Skin epidermis (tissue), 12 donors: ENCODE results near the gene STRN4.
A peak's percentile ranks its signal among the peaks of the same experiment; 100 is the strongest.

Source experiments
- H3K27ac ChIP-seq, 21 experiments: fragments of 200-600 bp; sonication (generic) in 11 of 21; one replicate each; pipeline ENCODE4 v1.5.0; 2020; ENCODE audit warnings: mild to moderate bottlenecking in 3 of 21, inconsistent platforms in 2 of 21, moderate library complexity in 2 of 21
- H3K4me3 ChIP-seq, 7 experiments: fragments of 200-600 bp; sonication (generic) in 2 of 7; one replicate each; pipeline ENCODE4 v1.5.0; 2020; ENCODE audit warnings: inconsistent platforms in 2 of 7, mild to moderate bottlenecking in 2 of 7, moderate library complexity in 1 of 7

STRN4 gene

DNA sequence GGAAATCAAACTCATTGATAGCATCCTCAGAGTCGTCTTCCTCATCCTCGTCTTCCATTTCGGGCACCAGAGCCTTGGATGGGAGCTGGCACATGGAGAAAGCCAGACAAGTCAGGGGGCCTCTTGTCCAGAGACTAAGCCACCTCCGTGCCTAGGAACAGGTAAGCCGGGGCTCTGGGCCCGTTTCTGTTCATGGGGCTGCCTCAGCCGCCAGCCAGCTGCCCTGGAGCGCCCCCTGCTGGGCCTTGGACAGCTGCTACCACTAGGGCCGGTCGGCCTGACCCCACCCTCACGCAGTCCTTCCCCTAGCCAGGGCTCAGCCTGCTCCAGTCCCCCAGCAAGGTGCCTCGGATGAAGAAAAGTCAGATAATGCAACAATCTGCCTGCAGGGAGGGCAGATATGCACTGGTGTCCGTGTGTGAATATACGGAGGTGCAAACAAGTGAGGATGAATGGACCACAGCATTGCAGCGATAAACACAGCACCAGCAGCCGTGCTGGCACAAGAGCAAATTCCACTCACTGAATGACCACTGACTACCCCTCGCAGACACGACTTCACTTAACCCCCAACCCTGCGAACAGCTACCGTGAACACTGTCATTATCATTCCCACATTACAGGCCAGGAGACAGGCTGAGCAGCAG is 17.4 kb downstream of the STRN4 start:
- H3K27ac ChIP-seq, result peak overlapping the region in 5 of 21 experiments; percentile 5 to 30 (median 7)
- H3K4me3 ChIP-seq, result no peak overlapping the region

DNA sequence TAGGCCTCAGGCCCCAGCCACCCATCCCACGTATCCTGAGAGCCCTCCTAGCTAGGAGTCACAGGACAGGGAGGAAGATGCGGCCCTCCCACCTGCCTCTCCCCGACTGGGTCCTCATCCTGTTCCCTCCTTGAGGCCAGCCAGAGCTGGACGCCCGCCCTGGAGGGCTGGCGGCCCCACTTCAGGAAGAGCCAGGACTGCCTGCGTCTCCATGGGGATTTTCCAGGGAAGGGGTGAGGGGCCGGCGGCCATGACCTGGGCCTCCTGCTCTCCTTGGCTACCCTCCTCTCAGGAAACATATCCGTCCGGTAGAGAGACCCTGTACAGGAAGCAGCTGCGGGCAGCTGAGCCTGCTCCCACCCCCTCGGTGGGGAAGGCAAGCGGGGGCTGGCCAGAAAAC is 18.0 kb downstream of the STRN4 start:
- H3K27ac ChIP-seq, result peak overlapping the region in 7 of 21 experiments; percentile 0 to 38 (median 7)
- H3K4me3 ChIP-seq, result no peak overlapping the region

DNA sequence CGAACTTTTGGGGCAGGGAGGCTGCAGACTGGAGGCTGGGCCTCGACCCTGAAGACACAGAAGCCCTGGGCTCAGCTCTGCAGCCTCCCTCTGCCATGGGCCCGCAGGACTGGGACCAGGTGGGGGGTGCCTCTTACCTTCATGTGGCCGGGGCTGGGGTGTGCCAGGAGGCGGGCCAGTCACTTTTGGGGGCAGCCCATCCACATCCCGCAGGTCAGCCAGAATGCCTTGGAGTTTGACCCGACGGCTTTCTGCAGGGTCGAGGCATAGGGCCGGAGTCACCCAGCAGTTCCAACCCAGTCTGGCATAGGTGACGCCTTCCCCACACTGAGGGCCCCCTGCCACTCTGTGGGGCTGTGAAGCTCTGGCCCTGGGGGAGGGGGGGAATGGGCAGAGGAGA is 18.5 kb downstream of the STRN4 start:
- H3K27ac ChIP-seq, result peak overlapping the region in 7 of 21 experiments; percentile 0 to 42 (median 30)

DNA sequence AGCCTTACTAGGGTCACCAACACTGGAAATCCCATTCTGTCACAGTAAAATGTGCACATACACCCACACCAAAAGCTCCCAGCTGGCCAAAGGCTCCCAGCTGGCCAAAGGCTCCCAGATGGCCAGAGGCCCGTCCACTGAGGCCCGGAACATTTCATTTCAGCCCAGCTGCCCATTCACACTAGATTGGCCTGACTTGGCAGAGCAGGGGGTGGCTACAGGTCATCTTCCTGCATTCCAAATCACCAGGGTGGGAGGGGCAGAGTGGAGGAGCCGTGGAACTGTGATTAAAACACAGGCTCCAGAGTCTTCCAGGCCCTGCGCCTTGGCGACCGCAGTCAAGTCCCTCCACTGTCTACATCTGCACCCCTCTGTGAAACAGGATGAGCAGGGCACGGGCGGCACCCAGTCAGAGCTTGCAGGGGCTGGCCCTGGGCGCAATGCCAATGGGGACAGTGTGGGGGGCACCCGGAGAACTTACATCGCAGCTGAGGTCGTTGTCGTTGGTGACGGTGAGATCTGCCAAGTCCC is 19.2 kb downstream of the STRN4 start:
- H3K27ac ChIP-seq, result peak overlapping the region in 3 of 21 experiments; percentile 0 to 32 (median 7)
- H3K4me3 ChIP-seq, result no peak overlapping the region

More for the DNA sequence above, 18.5 kb downstream of the STRN4 start:
- no peak overlapping the region for H3K4me3 ChIP-seq

DNA sequence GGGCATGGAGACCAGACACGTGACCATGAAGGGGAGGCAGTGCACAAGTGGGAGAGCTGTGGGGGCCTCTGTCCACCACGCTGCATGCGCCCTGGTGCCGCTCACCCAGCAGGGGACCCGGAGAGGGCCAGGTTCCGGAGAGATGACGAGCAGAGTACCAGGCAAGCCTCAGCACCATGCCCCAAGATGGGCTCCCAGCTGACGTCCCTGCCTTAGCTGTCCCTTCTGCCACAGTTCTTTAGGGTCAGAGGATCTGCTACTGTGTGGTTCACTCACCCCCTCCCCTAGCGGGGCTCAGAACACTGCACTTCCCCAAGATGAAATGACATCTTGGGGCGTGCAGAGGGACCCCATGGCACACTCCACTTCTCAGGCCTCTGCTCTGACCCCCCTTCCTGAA is 19.7 kb downstream of the STRN4 start:
- Histone ChIP-seq H3K4me3 (no peak overlapping the region), H3K27ac (no peak overlapping the region)

DNA sequence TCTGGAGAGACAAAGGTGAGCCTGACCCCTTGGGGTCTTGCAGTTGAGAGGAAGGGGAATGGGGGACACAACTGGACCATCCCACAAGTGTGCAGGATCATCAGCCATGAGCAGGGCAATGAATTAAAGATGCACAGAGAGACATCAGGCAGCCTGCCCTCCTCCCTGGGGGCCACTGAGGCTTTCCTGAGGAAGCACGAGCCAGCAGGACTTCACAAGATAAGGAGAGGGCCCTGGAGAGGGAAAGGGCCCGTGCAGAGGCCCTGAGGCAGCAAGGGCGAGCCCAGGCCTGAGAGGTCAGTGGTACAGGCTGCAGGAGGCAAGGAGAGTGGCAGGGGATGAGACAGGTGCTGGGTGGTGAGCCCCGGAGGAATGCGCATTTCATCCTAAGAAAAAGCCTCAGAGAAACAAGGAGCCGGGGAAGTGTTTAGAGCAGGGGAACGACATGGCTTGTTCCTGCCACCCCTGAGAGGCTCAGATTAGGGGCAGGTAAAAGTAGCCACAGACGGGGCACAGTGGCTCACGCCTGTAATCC is 20.3 kb downstream of the STRN4 start:
- H3K27ac ChIP-seq, result no peak overlapping the region
- H3K4me3 ChIP-seq, result no peak overlapping the region

DNA sequence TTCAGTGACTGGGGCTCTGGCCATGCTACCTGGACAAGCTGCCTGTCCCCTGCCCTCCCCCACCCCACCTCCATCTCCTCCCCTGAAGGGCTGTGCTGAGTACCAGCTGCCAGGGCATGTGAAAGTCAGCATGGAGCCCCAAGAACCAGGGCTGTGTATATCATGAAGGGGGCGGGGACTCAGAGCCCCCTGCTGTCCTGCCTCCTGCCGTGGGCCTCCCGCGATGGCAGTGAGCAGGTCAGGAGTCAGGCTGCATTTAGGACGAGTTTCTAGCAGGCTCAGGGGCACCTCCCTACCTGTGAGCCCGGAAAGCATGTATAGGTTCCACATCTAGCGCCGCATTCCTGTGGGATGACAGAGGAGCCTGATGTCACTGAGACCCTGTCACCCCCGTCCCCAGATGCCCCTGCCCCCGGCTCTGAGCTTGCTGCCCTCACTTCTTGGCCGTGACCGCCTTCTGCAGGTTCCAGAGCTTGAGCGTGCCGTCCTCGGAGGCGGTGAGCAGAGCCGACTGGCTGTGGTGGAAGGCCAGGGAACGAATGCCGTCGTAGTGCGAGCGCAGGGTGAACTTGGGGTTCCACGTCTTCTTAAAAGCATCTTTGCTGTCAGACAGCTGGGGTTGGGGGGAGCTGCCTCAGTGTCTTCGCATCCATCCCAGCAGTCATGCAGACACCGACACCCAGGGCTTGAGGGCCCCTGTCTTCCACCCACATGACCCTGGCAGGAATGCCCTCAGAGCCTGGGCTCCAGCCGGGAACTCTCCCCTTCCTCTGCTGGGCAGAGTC is 21.0 kb downstream of the STRN4 start:
- Histone ChIP-seq H3K27ac (no peak overlapping the region), H3K4me3 (no peak overlapping the region)

DNA sequence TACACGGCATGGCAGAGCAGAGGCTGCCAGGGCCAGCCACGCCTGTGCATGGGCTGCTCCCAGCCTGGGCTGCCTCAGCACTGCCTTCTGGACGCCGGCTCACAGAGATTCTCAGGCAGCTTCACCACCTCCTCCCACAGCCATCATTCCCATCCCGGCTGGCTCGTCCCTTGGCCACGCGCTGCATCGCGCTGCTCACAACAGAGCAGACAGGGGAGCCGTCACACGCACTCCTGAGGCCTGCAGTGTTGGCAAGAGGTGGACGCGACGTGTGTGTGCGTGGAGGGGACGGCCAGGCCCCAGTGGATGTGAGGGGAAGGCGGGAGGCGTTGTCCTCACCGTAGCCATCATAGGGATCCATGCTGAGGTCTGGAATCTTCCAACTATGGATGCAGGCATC is 21.8 kb downstream of the STRN4 start:
- Histone ChIP-seq H3K4me3 (no peak overlapping the region), H3K27ac (no peak overlapping the region)

DNA sequence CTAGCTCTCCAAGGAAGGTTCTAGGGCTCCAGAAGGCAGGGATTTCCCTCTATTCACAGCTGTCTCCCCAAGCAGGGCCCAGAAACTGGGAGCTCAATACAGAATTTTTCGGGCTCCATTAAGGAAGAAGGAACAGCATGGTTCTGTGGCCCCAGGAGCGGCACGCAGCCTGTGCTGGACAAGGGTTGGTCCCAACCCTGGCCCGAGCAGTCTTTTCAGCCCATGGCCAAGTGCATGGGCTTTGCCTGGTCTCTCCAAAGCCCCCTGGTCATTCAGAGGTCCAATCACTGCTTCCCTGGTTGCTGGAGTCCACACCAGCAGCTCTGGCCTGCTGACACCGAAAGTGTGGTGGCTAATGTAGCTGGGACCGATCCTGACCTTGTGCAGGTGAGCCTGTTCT is 22.8 kb downstream of the STRN4 start:
- Histone ChIP-seq H3K4me3 (no peak overlapping the region), H3K27ac (peak overlapping the region in 3 of 21 experiments; percentile 0 to 51 (median 10))

DNA sequence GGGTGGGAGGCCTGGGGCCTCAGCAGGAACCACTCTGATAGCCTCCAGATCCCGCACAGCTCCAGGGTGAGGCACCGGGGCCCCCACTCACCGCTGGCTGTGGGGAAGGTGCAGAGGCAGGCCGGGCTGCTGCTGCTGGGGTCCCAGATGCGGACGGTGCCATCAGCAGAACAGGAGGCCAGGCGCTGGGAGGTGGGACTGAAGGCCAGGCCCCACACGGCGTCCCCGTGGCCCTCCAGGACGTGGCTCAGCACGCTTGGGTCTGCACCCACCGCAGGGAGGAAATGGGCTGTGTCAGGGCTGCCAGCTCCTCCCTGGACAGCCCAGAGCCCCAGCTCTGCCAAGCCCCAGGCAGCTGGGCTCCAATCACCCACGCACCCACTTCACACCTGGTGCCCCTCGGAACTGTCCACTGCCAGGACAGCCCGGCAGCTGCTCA is 23.2 kb downstream of the STRN4 start:
- peak overlapping the region in 5 of 21 experiments; percentile 0 to 51 (median 10) for H3K27ac ChIP-seq

DNA sequence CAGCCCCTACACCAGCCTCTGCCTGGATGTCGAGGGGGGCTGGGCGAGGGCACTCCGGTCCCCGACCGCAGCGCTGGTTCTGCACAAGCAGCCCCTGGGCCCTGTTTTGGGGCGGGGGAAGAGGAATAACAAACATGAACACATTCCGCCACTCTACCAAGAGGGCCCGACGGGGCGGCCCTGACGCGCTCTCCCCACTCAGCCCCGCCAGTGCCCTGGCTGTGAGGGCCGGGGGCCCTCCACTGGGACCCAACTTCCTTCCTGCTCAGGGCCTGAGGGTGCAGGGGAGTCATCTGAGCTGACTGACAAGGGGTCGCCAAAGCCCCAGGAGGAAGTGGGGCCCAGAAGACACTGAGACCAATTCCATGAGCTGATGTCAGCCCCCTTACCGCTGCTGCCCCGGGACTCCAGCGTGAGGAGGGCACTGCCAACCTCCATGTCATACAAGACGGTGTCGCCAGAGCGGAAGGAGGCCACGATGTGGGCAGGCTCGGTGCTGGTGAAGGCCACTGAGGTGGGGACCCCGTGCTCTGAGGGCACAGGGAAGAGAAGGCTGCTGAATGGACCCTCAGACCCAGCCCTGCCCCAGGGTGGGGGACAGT is 23.7 kb downstream of the STRN4 start:
- peak overlapping the region in 4 of 21 experiments; percentile 3 to 51 (median 27) for H3K27ac ChIP-seq
- H3K4me3 ChIP-seq, result no peak overlapping the region

More for the DNA sequence above, 23.2 kb downstream of the STRN4 start:
- no peak overlapping the region for H3K4me3 ChIP-seq

DNA sequence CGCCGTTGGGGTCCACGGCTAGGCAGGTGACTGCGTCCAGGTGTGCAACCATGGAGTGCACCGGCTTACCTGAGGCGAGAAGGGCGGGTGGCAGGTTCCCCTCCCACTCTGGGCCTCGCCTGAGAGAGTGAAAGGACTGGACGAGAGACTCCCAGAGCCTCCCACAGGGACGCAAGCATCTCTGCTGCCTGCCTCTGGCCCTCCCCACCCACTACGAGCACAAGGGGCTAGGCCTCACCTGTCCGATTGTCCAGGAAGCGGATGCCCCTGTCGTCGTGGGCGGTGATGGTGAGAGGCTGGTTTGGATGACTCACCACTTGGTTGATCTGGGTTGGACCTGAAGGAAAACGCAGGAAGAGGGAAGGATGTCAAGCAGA is 24.3 kb downstream of the STRN4 start:
- H3K4me3 ChIP-seq, result no peak overlapping the region
- peak overlapping the region in 1 of 21 experiments; percentile 51 for H3K27ac ChIP-seq

DNA sequence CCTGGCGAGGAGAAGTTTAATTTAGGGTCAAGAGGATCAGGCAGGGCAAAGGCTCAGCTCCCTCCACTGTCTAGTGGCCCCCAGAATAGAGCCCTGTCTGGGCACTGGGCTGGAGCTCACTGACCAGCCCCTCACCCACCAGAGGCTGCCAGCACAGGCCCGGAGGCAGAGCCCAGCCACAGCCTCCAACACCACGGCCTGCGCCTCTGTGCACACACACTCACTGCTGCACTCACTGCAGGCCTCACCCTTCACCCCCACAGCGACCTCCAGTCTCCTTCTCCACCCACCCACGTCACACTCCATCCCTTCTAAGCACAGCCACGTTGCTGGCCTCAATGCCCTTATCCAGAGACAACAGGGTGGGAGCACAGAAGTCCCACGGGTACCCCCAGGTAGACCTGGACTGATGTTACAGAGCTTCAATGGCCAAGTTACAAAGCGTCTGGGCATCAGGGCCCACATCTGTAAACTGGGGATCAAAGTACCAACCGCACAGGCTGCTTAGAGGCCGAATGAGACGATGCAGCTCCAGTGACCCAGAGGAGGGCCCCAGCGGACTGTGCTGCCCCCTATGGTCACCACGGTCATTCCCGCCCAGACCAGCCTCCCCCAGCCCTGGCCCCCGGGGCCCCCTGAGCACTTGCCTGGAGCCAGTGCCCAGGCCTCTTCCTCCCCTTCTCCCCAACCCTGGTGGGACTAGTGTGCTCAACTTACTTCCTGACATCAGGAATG is 24.8 kb downstream of the STRN4 start:
- Histone ChIP-seq H3K4me3 (no peak overlapping the region), H3K27ac (peak overlapping the region in 1 of 21 experiments; percentile 1)

DNA sequence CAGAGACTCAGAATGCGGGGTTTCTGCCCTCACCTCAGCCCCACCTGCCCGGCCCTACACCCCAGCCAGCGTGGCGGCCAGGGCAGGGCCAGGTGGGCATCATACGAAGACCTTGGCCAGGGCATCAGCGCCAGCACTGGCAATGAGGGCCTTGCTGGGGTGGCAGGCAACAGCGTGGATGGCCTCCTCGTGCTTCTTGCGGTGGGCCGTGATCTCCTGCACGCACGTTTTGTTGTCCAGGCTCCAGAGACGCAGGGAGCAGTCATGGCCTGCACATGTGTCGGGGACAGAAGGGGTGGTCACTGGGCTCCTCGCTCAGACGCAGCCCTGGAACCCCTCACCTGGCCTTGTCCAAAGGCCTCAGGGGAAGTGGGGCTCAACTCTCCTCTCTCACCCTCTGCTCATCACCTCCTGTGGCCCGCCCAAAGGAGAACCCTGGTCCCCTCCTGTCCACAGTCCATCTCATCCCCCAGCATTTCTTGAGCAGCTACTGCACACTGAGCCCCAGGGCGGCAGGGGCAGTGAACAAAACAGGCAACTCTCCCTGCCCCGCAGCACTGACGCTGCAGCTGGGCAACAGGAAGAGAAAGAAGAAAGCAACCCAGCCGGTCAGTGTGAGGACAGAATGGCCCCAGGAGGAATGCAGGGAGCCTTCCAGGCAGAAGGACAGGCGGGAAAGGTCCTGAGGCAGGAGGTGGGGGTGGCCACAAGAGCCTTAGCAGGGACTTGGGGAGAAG is 25.6 kb downstream of the STRN4 start:
- Histone ChIP-seq H3K4me3 (no peak overlapping the region), H3K27ac (peak overlapping the region in 2 of 21 experiments; percentile 17 to 93)

DNA sequence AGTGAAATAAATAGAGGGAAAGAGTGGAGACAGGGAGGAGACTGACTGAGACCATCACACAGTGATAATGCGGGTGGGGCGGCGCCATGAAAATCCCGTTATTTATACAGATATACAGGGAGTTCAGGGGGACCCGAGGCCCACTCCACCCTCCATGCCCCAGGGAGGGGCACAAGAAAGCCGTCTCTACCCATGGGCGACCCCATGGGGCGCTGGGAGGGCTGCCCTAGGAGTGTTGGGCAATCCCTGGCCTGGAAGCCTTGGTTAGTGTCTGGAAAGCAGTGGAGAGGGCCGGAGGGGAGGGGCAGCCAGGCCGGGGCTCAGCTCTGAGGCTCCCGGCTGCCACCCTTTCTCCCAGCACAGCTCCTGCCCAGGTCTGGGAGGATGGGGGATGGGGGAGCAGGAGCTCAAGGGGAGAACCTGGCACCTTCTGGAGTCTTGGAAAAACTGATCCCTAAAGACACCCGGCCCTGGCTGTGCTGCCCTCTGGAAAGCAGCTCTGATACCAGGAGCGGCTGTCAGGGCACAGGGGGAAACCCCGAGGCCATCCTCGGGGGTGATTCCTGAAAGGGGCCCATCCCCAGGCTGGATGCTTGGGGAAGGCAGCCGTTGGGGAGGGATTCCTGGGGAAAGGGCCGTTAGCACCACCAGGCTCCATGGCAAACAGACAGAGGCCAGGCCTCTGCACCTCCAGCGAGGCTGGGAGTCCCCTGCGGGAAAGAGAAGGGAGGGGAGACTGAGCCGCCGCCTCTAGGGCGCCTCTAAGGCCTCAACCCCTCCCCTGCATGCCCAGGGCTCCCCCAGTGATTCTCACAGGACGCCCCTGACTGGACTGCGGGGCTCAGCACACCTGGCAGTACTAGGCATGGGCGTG is 26.4 kb downstream of the STRN4 start:
- H3K27ac ChIP-seq, result peak overlapping the region in 4 of 21 experiments; percentile 3 to 93 (median 20)

DNA sequence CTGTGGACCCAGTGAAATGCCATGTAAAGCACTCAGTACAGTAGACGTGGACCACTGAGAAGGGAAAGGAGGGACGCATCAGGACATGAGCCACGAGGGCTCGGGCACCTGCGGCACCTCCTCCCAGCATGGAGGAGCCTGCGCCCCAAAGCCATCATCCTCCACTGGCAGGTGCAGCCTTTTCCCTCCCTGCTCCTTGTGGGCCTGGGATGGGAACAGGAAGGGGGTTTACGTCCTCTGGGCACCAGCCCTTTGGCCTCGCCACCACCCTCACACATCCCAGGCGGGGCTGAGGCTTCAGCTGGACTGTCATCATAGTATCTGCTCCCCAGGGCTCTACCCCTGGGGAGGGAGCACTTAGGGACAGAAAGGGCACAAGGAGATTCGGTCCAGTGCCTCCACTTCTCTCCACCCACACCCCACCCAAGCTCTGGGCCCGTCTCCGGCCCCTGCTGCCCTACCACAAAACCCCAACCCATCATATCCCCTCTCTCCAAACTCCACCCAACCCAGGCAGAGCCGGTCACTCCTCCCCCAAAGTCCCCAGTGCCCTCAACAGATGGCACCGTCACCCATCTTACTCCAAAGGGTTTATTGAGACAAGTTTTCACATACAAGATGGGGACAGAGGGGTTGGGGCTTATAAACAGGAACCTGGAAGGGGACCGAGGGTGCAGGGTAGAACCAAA is 27.2 kb downstream of the STRN4 start:
- H3K27ac ChIP-seq, result peak overlapping the region in 15 of 21 experiments; percentile 3 to 97 (median 88)
- no peak overlapping the region for H3K4me3 ChIP-seq

More for the DNA sequence above, 26.4 kb downstream of the STRN4 start:
- H3K4me3 ChIP-seq, result no peak overlapping the region
